BJ (cell line): ENCODE results near the gene MARVELD2. TPM values are rescaled to one million over a fixed set of nuclear protein-coding genes. Genes with fewer than 3 reads are reported as not detected.
"Not testable (repeated sequence)": the region's sequence is repeated elsewhere in the genome, so short reads cannot be mapped to it uniquely, and the experiment has no call there.

Experiments used
- CTCF ChIA-PET: fragments of 350-600 bp; formaldehyde crosslinking; extraction: SDS; loops from one replicate; lab custom pipeline; 2021; ENCODE audit warnings: antibody characterized with exemption, inconsistent platforms; lab: Yijun Ruan, JAX
- POLR2A ChIA-PET: fragments of 300-600 bp; sonication (Branson Sonifier 250); formaldehyde crosslinking; extraction: SDS; loops from one replicate; lab custom pipeline; 2021; ENCODE audit warnings: antibody characterized with exemption; lab: Charles Lee
- DNase-seq: peaks from one replicate; pipeline ENCODE4 v3.0.0-alpha.2; 2011; ENCODE audit warnings: low read depth
- H3K27me3 ChIP-seq: 2 replicates; pipeline ENCODE4 v1.6.0; 2011; ENCODE audit warnings: low read length; ENCODE audit not compliant: control insufficient read depth, insufficient read depth
- H3K36me3 ChIP-seq: 2 replicates; pipeline ENCODE4 v1.5.1; 2011; ENCODE audit warnings: low read length; ENCODE audit not compliant: control insufficient read depth, insufficient read depth
- H3K4me3 ChIP-seq: 2 replicates; pipeline ENCODE4 v1.5.1; 2011; ENCODE audit warnings: low read depth, mild to moderate bottlenecking, control low read depth, low read length
- CTCF ChIP-seq: IDR thresholded peaks from 2 replicates; pipeline ENCODE4 v1.5.1; 2011; ENCODE audit warnings: low read depth, mild to moderate bottlenecking, control low read depth, inconsistent platforms, low read length, moderate library complexity; ENCODE audit not compliant: insufficient read depth
- polyA minus RNA-seq: library from RNA; depleted of rRNA, polyadenylated mRNA; stranded (reverse); fragments of >200 nt; gene quantifications from 2 replicates; pipeline ENCODE4 v1.2.3, GENCODE V29; 2011; rRNA and poly(A)+ RNA removed
- polyA plus RNA-seq: library from polyadenylated mRNA; depleted of rRNA; stranded (reverse); fragments of >200 nt; gene quantifications from 2 replicates; pipeline ENCODE4 v1.2.3, GENCODE V29; 2011; rRNA removed

MARVELD2 gene, protein sequence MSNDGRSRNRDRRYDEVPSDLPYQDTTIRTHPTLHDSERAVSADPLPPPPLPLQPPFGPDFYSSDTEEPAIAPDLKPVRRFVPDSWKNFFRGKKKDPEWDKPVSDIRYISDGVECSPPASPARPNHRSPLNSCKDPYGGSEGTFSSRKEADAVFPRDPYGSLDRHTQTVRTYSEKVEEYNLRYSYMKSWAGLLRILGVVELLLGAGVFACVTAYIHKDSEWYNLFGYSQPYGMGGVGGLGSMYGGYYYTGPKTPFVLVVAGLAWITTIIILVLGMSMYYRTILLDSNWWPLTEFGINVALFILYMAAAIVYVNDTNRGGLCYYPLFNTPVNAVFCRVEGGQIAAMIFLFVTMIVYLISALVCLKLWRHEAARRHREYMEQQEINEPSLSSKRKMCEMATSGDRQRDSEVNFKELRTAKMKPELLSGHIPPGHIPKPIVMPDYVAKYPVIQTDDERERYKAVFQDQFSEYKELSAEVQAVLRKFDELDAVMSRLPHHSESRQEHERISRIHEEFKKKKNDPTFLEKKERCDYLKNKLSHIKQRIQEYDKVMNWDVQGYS
- 0.88 and 1.3 TPM in 2 replicates for polyA plus RNA-seq
- 0.93 and 2.4 TPM in 2 replicates for polyA minus RNA-seq

DNA sequence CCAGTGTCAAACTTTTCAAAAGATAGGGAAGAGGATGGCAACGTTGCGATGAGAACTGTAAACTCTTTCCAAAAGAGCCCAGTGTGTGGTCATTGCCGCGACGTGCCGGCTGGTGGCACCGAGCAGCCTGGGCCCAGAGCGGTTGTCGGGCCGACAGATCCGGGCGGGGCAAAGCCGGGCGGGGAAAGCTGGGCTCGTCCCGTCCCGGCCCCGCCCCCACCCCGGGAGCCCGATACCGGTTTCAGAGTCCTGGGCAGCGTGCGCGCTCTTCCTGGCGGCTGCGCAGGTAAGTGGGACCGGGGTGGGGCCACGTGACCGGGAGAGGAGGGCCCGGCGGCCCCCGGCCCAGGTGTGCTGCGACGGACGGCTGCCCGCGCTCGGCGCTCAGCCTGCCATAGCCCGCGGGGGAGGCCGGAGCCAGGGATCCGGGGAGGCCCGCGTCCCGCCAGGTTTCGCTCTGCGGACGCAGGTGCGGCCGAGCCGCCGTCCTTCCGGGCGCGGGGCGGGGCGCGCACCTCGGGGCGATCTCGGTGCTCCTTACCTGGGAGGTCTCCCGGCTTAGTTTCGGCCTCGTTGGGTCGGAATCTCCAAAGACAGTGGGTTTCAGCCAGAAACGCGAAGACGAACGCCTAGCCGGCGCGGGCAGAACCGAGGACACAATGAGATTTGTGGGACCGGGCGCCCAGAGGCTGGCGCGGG, at the start of gene MARVELD2:
Gene MARVELD2 (plus strand): TSS at position 232 of the 699 bp plus-strand sequence. CDS start 4,270 bp downstream, outside the sequence.
- CTCF ChIA-PET: no interaction called here
- peak; percentile 52 for TF ChIP-seq CTCF
- no peaks in the 10 kb centered on the region for H3K27me3 ChIP-seq
- DNase-seq: no peak
- POLR2A ChIA-PET: no interaction called here
- peak within 1 kb of the TSS; percentile 55 for H3K4me3 ChIP-seq
- H3K36me3 ChIP-seq: peaks cover 2% of the 10 kb centered on the region; the same call in 1 of the 2 replicates

DNA sequence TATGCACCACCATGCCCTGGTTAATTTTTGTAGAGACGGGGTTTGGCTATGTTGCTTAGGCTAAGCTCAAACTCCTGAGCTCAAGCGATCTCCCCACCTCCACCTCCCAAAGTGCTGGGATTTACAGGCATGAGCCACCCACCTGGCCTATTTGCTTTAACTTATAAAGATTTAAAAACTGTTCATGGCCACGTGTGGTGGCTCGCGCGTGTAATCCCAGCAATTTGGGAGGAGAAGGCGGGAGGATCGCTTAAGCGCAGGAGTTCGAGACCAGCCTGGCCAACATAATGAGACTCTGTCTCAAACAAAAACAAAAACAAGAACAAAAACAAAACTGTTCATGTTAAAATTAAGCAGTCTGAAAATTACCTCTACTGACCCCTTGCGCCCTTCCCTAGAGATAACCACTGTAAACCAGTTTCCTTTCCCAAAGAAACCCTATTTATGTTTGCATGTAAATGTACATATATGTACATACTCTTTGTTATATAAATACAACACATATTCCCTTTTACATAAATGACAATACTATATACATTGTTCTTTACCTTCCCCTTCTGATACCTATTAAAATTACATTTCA, 47.1 kb upstream of the MARVELD2 start:
- ChIA-PET CTCF (no interaction called here), POLR2A (no interaction called here)
- no peak for DNase-seq
- H3K36me3 ChIP-seq: peaks cover 2% of the 10 kb centered on the region; the same call in 1 of the 2 replicates
- peak overlapping the region; percentile 90 for H3K4me3 ChIP-seq
- H3K27me3 ChIP-seq: no peaks in the 10 kb centered on the region
- no peak for TF ChIP-seq CTCF

DNA sequence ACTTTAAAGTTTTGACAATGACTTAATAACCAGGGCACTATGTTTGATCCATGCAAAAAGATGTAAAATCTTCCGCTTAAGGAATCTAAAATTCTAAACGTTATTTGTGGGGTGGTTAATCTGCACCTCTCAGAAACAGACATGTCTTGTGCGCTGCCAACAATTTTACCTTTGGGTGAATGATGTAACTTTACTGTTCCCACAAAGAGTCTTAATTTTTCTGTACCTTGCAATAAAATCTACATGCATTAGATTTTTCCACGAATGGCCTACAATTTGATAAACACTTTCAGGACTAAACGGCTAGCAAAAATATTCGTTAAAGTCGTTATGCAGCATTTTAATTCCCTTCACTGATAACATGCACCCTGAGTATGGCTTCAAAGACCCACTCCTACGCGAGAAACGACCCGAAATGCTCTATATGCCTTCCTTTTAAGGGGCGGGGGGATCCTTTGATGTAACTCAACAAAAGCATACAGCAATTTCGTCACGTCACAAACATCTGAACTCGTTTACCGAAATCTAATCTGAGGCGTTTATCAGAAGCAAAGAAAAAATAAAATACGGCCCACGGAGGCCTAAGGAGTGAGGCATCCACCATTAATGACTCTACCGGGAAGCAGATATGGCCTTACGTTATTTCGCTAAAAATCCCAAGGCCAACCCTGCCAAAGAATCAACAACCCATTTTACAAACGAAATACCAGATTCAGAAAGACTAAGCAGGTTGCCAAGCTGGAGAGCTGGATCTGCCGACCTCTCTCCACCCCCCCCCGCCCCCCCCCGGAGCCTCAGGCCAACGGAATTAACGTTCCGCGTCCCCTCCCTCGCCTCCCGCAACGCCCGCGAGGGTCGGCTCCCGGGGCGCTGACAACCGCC, 46.2 kb upstream of the MARVELD2 start:
- peaks cover 1% of the 10 kb centered on the region; the same call in 1 of the 2 replicates for H3K36me3 ChIP-seq
- ChIA-PET CTCF (no interaction called here), POLR2A (no interaction called here)
- no peak for DNase-seq
- TF ChIP-seq CTCF: no peak
- peak overlapping the region; percentile 90 for H3K4me3 ChIP-seq
- H3K27me3 ChIP-seq: no peaks in the 10 kb centered on the region

DNA sequence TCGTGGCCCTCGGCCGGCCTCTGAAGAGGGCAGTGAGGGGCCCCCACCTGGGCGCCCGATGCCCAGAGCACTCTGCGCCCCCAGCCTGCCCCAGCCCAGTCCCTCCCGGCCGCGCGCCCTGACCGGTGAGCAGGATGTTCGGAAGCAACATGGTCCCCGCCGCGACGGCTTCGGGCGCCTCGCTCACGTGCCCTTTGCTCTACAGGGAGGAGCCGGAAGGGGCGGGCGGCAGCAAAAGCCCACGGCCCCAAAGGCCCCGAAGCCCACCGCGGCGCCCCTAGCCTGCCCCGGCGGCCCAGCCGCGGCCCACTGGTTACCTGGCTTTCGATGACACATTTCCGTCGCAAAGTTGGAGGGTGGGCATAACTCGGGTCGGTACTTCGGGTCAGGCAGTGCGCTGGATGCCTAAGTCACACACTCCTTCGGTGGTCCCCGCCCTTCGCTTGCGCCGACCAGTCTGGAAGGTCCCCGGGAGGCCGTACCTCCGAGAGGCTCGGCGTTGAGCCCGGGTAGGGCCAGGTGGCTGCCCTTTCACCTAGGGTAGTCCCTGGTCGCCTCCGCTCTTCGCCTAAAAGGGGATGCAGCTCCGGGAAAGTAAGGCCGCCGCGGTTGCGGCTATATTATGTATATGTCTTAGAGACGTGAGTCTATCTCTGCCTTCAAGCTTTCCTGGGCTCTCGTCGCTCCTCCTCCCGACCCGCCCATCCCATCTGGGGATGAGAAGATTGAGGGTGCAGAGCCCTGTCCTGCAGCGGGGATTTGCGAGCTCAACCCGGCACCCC, 45.4 kb upstream of the MARVELD2 start, which contains the start of the genes AK6, RAD17 and TAF9:
Gene AK6 (minus strand): TSS at position 181 of the 782 bp plus-strand sequence. CDS start 30 bp downstream, at position 151.
Gene RAD17 (plus strand): TSS at position 479 of the 782 bp plus-strand sequence. CDS start 2,391 bp downstream, outside the sequence.
Gene TAF9 (minus strand): TSS at position 181 of the 782 bp plus-strand sequence. CDS start 3,783 bp downstream, outside the sequence.
- DNase-seq: peak; percentile 65
- no peaks in the 10 kb centered on the region for H3K27me3 ChIP-seq
- peak within 1 kb of the TSS; percentile 90 for H3K4me3 ChIP-seq
- ChIA-PET POLR2A (interaction anchor here (0.6 kb wide), 1 partner anchor 149 kb away, joined by 3 read pairs; no protein-coding TSS in a partner anchor), CTCF (no interaction called here)
- no peak for TF ChIP-seq CTCF
- peaks cover 1% of the 10 kb centered on the region; the same call in 1 of the 2 replicates for H3K36me3 ChIP-seq

DNA sequence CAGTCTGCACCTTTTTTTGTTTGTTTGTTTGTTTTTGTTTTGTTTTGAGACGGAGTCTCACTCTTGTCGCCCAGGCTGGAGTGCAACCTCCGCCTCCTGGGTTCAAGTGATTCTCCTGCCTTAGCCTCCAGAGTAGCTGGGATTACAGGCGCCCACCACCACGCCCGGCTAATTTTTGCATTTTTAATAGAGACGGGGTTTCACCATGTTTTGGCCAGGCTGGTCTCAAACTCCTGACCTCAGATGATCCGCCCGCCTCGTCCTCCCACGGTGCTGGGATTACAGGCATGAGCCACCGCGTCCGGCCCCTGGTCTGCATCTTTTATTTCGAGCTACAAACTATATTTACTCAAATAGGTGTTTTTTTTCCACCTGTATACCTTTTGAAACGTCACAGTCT, 44.6 kb upstream of the MARVELD2 start:
- H3K36me3 ChIP-seq, CTCF ChIA-PET, H3K27me3 ChIP-seq, DNase-seq: not testable (repeated sequence)
- peak overlapping the region; percentile 90 for H3K4me3 ChIP-seq
- POLR2A ChIA-PET: interaction anchor here (0.6 kb wide), 1 partner anchor 150 kb away, joined by 3 read pairs; no protein-coding TSS in a partner anchor
